ENCODE data around the gene ULBP1.
A peak's percentile ranks its signal among the peaks of the same experiment; 100 is the strongest.
"Not testable (repeated sequence)": the region's sequence is repeated elsewhere in the genome, so short reads cannot be mapped to it uniquely, and the experiment has no call there.

The ULBP1 gene

GRCh38 chr6:149978610-149979009 lies 14.9 kb downstream of the ULBP1 start:
- no peak for DNase-seq

GRCh38 chr6:149979293-149979692 lies 15.6 kb downstream of the ULBP1 start:
- DNase-seq: no peak

GRCh38 chr6:149983145-149983544 lies 19.4 kb downstream of the ULBP1 start:
- DNase-seq: no peak

GRCh38 chr6:149984773-149985172 lies 21.0 kb downstream of the ULBP1 start:
- no peak for DNase-seq

GRCh38 chr6:149985481-149985937 lies 21.8 kb downstream of the ULBP1 start:
- no peak for DNase-seq

- no peak for DNase-seq
These were observed 23.9 kb downstream of the ULBP1 start for GRCh38 chr6:149987602-149988107.

- no peak for DNase-seq
These were observed 25.0 kb downstream of the ULBP1 start for GRCh38 chr6:149988550-149989346.

- DNase-seq: no peak
These were observed 26.5 kb downstream of the ULBP1 start for GRCh38 chr6:149990212-149990660.

- DNase-seq: no peak
These were observed 27.1 kb downstream of the ULBP1 start for GRCh38 chr6:149990661-149991471.

GRCh38 chr6:149991472-149991795 lies 27.7 kb downstream of the ULBP1 start:
- not testable (repeated sequence) for DNase-seq

- DNase-seq: no peak
These were observed 28.1 kb downstream of the ULBP1 start for GRCh38 chr6:149991838-149992237.

- DNase-seq: no peak
These were observed 31.6 kb downstream of the ULBP1 start for GRCh38 chr6:149995235-149995750.

GRCh38 chr6:149995971-149996370 lies 32.2 kb downstream of the ULBP1 start:
- DNase-seq: no peak

- no peak for DNase-seq
These were observed 35.9 kb downstream of the ULBP1 start for GRCh38 chr6:149999636-150000035.

GRCh38 chr6:150001295-150002008 lies 37.7 kb downstream of the ULBP1 start:
- DNase-seq: no peak

GRCh38 chr6:150002710-150003109 lies 39.0 kb downstream of the ULBP1 start:
- DNase-seq: no peak

- DNase-seq: not testable (repeated sequence)
These were observed 39.9 kb downstream of the ULBP1 start for GRCh38 chr6:150003599-150003998.

- DNase-seq: no peak
These were observed 40.5 kb downstream of the ULBP1 start for GRCh38 chr6:150004101-150004782.

- peak; percentile 79 for DNase-seq
These were observed 41.3 kb downstream of the ULBP1 start for GRCh38 chr6:150004783-150005717.

GRCh38 chr6:150005761-150006651 lies 42.3 kb downstream of the ULBP1 start:
- no peak for DNase-seq

Data from GDM1 (cell line).